Psoas muscle (tissue), 8 donors: ENCODE data around the gene SNX24. TPM values are rescaled to one million over a fixed set of nuclear protein-coding genes. Genes with fewer than 3 reads are reported as not detected.

Experiments
- ATAC-seq, 4 donors: fragments of 200-7000 bp; cut with Tn5 transposase; one replicate each; pipeline ENCODE4 v1.9.1; 2020; ENCODE audit warnings: moderate library complexity in 3 of 4, mild to moderate bottlenecking in 2 of 4
- DNase-seq, 2 donors: peaks; one replicate each; pipeline ENCODE4 v3.0.0-alpha.2; 2020
- H3K27ac ChIP-seq: fragments of 200-600 bp; one replicate; pipeline ENCODE4 v1.8.0; 2022
- H3K27me3 ChIP-seq, 3 donors: fragments of 200-600 bp in 1 of 3; one replicate each; pipeline versions ENCODE4 v1.6.1 to v1.8.0; 2013 to 2022; ENCODE audit warnings: low read length in 2 of 3, mild to moderate bottlenecking in 2 of 3, moderate library complexity in 1 of 3; ENCODE audit not compliant: insufficient read depth in 3 of 3
- H3K36me3 ChIP-seq, 2 donors: fragments of 200-600 bp in 1 of 2; one replicate each; pipeline versions ENCODE4 v1.6.1 to v1.8.0; 2013 to 2022; ENCODE audit warnings: low read depth in 1 of 2, mild to moderate bottlenecking in 1 of 2, moderate library complexity in 1 of 2; ENCODE audit not compliant: insufficient read depth in 1 of 2
- H3K4me1 ChIP-seq: fragments of 200-600 bp; one replicate; pipeline ENCODE4 v1.8.0; 2022
- H3K4me3 ChIP-seq: fragments of 200-600 bp; one replicate; pipeline ENCODE4 v1.8.0; 2022; ENCODE audit warnings: mild to moderate bottlenecking
- H3K9me3 ChIP-seq: fragments of 200-600 bp; one replicate; pipeline ENCODE4 v1.8.0; 2022
- CTCF ChIP-seq: fragments of 200-600 bp; IDR thresholded peaks from one replicate; pipeline ENCODE4 v1.8.0; 2022; ENCODE audit warnings: antibody characterized with exemption
- WGBS, 3 donors: extraction: QIAGEN DNeasy Blood & Tissue Kit; methylation state at CpG; one replicate each; pipeline versions ENCODE4 v1.1.6 to v1.1.7; 2013; 5-methylcytosine and 5-hydroxymethylcytosine counted together
- intact Hi-C, 2 donors: fragments of 100-400 bp; cut with DNase I; formaldehyde crosslinking; loops; one replicate each; pipeline versions ENCODE4 v1.11.0 to v1.14.2; 2022
- polyA plus RNA-seq, 3 donors: library from polyadenylated mRNA; stranded (reverse); fragments of 200-250 nt; gene quantifications; one replicate each; pipeline ENCODE4 v1.2.3, GENCODE V29; 2013
- total RNA-seq, 4 donors: library from RNA; stranded (reverse); fragmentation: NEBNext Ultra II Directional in 2 of 4; extraction: Animal tissue kit (Norgen Biotek cat#: 25700) in 2 of 4; gene quantifications; one replicate each; pipeline versions ENCODE4 v1.2.1 to v1.2.4, GENCODE V29; 2021 to 2023
- donor health status: healthy with polysubstance abuse.
- donor health status: DM: no; HTN: no; CAD: no; lungs with moderate emphysema.
- donor health status: Bipolar disorder and iron deficiency.
- donor health status: healthy.
- donor health status: DM: yes; HTN: yes; CAD: no.
- donor health status: DM: no; HTN: no; CAD: no.
- donor health status: DM: no; HTN: no; CAD: no.
- donor health status: DM: yes; HTN: yes; CAD: no.

Gene SNX24
- total and polyA plus RNA-seq, 7 donors = 7.5 to 11.9 (median 10.0) TPM

GRCh38 chr5:122924719-122925395, 79.4 kb downstream of the SNX24 start:
- WGBS, 3 donors = 87 to 91% (median 90%) methylated on average over 4 of the region's 4 CpGs
- intact Hi-C loops = no loop called here
- no peak for TF ChIP-seq CTCF
- Histone ChIP-seq H3K36me3 (no peaks in the 10 kb centered on the region), H3K27ac (no peak overlapping the region), H3K9me3 (no peaks in the 10 kb centered on the region), H3K27me3 (no peaks in the 10 kb centered on the region), H3K4me1 (no peaks in the 10 kb centered on the region), H3K4me3 (no peak overlapping the region)
- no peak for ATAC-seq
- no peak for DNase-seq

GRCh38 chr5:122929001-122929400, 83.6 kb downstream of the SNX24 start:
- ATAC-seq (no peak), DNase-seq (no peak)
- intact Hi-C loops = no loop called here
- no peak overlapping the region for H3K4me3 ChIP-seq
- no peaks in the 10 kb centered on the region for H3K27me3 ChIP-seq
- H3K27ac ChIP-seq = no peak overlapping the region
- WGBS, 3 donors = 100% methylated on average over 1 of the region's 1 CpG
- H3K36me3 ChIP-seq = no peaks in the 10 kb centered on the region
- TF ChIP-seq CTCF = no peak
- H3K4me1 ChIP-seq = no peaks in the 10 kb centered on the region
- H3K9me3 ChIP-seq = no peaks in the 10 kb centered on the region

GRCh38 chr5:122929980-122930379, 84.6 kb downstream of the SNX24 start:
- ATAC-seq (no peak), DNase-seq (no peak)
- Histone ChIP-seq H3K27me3 (no peaks in the 10 kb centered on the region), H3K27ac (no peak overlapping the region), H3K4me3 (no peak overlapping the region), H3K36me3 (no peaks in the 10 kb centered on the region), H3K9me3 (no peaks in the 10 kb centered on the region), H3K4me1 (no peaks in the 10 kb centered on the region)
- 100% methylated on average over 1 of the region's 1 CpG for WGBS, 3 donors
- no peak for TF ChIP-seq CTCF
- intact Hi-C loops = loop anchor here in 1 of 2 donors (5.0 kb wide), 1 partner anchor 348 kb away; no protein-coding TSS in a partner anchor

- intact Hi-C loops = loop anchor here in 1 of 2 donors (5.0 kb wide), 1 partner anchor 352 kb away; no protein-coding TSS in a partner anchor
- 92 to 97% (median 93%) methylated on average over 7 of the region's 7 CpGs for WGBS, 3 donors
- H3K4me3 ChIP-seq = no peak overlapping the region
Observed at GRCh38 chr5:122933956-122934355, 88.5 kb downstream of the SNX24 start.

More at GRCh38 chr5:122933956-122934355, 88.5 kb downstream of the SNX24 start:
- Histone ChIP-seq H3K4me1 (no peaks in the 10 kb centered on the region), H3K27me3 (no peaks in the 10 kb centered on the region), H3K36me3 (no peaks in the 10 kb centered on the region), H3K27ac (no peak overlapping the region), H3K9me3 (no peaks in the 10 kb centered on the region)
- ATAC-seq (no peak), DNase-seq (no peak)
- no peak for TF ChIP-seq CTCF
